Immature natural killer cell (primary cell): ENCODE measurements around the gene ETNK1. TPM values are rescaled to one million over a fixed set of nuclear protein-coding genes. Genes with fewer than 3 reads are reported as not detected.
"Not testable (repeated sequence)": the region's sequence is repeated elsewhere in the genome, so short reads cannot be mapped to it uniquely, and the experiment has no call there.

ENCODE experiments used
- DNase-seq, 3 donors: peaks; one replicate each; pipeline ENCODE4 v3.0.0; 2022; ENCODE audit warnings: mixed read lengths in 1 of 3
- H3K27ac Mint-ChIP-seq, 6 donors: one replicate each; pipeline ENCODE4 v1.8.0; 2020; ENCODE audit warnings: mixed read lengths in 6 of 6, mild to moderate bottlenecking in 5 of 6, inconsistent platforms in 4 of 6, moderate library complexity in 3 of 6
- H3K27me3 Mint-ChIP-seq, 3 donors: one replicate each; pipeline ENCODE4 v1.8.0; 2020 to 2021; ENCODE audit warnings: low read depth in 3 of 3, mild to moderate bottlenecking in 3 of 3, mixed read lengths in 3 of 3, moderate library complexity in 3 of 3, inconsistent platforms in 1 of 3
- H3K36me3 Mint-ChIP-seq, 3 donors: one replicate each; pipeline ENCODE4 v1.8.0; 2020; ENCODE audit warnings: mixed read lengths in 3 of 3, inconsistent platforms in 2 of 3, mild to moderate bottlenecking in 2 of 3
- H3K4me1 Mint-ChIP-seq, 2 donors: one replicate each; pipeline ENCODE4 v1.8.0; 2020; ENCODE audit warnings: inconsistent platforms in 2 of 2, mild to moderate bottlenecking in 2 of 2, mixed read lengths in 2 of 2, moderate library complexity in 1 of 2
- H3K4me3 Mint-ChIP-seq, 5 donors: one replicate each; pipeline ENCODE4 v1.8.0; 2020; ENCODE audit warnings: mild to moderate bottlenecking in 5 of 5, mixed read lengths in 5 of 5, inconsistent platforms in 3 of 5, moderate library complexity in 3 of 5
- H3K9me3 Mint-ChIP-seq, 6 donors: one replicate each; pipeline ENCODE4 v1.8.0; 2020; ENCODE audit warnings: mild to moderate bottlenecking in 6 of 6, mixed read lengths in 6 of 6, inconsistent platforms in 4 of 6, moderate library complexity in 3 of 6
- polyA plus RNA-seq, 3 donors: library from polyadenylated mRNA; unstranded; fragments of 300-500 nt; fragmentation: Illumina TruSeq; gene quantifications; one replicate each; pipeline ENCODE4 v1.2.3, GENCODE V29; 2021

ETNK1 gene, protein sequence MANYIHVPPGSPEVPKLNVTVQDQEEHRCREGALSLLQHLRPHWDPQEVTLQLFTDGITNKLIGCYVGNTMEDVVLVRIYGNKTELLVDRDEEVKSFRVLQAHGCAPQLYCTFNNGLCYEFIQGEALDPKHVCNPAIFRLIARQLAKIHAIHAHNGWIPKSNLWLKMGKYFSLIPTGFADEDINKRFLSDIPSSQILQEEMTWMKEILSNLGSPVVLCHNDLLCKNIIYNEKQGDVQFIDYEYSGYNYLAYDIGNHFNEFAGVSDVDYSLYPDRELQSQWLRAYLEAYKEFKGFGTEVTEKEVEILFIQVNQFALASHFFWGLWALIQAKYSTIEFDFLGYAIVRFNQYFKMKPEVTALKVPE
- 10 to 100 TPM; 15.7 to 26.2 (median 16.5) TPM for polyA plus RNA-seq

DNA sequence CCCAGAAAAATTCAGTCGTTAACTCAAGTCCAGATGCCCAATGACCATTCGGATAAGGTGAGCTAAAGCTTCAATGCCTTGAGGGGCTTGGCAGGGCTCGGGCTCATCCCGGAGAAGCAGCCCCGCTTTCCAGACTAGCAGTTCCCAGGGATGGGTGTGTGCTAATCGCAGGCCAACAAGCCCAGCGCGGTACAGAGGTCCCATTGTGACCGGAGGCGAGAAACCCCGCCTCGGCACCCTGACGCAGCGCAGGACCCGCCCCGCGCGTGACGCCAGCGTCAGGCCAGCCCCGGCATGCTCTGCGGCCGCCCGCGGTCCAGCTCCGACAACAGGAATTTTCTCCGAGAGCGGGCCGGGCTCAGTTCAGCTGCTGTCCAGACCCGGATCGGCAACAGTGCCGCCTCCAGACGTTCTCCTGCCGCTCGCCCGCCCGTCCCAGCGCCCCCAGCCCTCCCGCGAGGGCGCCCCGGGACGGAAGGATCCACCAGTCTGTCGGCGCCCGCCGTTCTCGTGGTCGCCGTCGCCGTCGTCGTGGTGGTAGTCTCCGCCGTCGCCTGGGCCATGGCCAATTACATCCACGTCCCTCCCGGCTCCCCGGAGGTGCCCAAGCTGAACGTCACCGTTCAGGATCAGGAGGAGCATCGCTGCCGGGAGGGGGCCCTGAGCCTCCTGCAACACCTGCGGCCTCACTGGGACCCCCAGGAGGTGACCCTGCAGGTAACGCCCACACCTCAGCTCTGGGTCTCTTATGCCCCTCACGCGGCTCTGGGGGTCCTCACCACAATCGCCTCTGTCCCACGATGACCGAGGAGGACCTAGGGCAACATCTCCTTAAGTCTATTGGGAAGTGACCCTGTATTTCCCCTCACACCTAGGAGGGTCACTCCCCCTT is at the start of gene ETNK1:
ETNK1 (plus strand) TSS at position 302 of the 892 bp plus-strand sequence; CDS start at position 562, 260 bp downstream.
- H3K36me3 Mint-ChIP-seq: no peaks in the 10 kb centered on the region
- peak within 1 kb of the TSS; percentile 89 to 97 (median 94) for H3K4me3 Mint-ChIP-seq
- peak within 1 kb of the TSS; percentile 91 to 98 (median 96) for H3K27ac Mint-ChIP-seq
- H3K4me1 Mint-ChIP-seq: peaks cover 46 to 57% of the 10 kb centered on the region in 2 donors
- H3K9me3 Mint-ChIP-seq: no peaks in the 10 kb centered on the region
- peaks cover 4 to 18% (median 15%) of the 10 kb centered on the region in 3 donors for H3K27me3 Mint-ChIP-seq
- DNase-seq: peak; percentile 87 to 88 (median 88)

DNA sequence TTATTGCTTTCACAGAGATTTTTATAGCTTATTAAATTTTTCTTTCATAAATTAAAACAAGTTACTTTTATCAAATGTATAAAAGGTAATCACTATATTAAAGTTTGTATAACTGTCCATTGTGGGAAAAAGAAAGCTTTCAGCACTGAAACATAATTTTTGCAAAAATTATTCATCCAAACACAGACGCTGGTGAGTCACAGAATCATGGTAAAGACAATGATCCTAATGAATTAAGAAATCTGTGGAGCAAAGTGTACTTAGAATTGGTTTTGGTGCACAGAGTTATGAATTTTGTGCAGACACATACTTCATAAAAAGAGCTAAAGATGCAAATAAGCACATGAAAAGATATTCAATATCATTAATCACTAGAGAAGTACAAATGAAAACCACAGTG is 48.9 kb upstream of the ETNK1 start:
- Mint-ChIP-seq H3K27ac (no peak overlapping the region), H3K4me3 (no peak overlapping the region), H3K27me3 (peaks cover 0 to 2% (median 0%) of the 10 kb centered on the region in 3 donors), H3K36me3 (no peaks in the 10 kb centered on the region), H3K4me1 (no peaks in the 10 kb centered on the region), H3K9me3 (no peaks in the 10 kb centered on the region)
- DNase-seq: no peak

DNA sequence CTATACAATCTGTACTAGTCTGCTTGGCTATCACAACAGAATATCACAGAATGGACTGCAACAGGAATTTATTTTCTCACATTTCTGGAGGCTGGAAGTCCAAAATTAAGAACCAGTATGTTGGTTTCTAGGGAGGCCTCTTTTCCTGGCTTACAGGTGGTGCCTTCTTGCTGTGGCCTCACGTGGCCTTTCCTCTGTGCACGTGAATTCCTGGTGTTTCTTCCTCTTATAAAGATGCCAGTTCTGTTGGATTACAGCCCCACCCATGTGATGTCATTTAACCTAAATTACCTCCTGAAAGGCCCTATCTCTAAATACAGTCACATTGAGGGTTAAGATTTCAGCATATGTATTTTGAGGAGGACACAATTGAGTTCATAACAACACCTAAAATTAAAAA is 48.5 kb upstream of the ETNK1 start:
- no peaks in the 10 kb centered on the region for H3K36me3 Mint-ChIP-seq
- no peaks in the 10 kb centered on the region for H3K9me3 Mint-ChIP-seq
- no peaks in the 10 kb centered on the region for H3K4me1 Mint-ChIP-seq
- no peak for DNase-seq
- no peak overlapping the region for H3K4me3 Mint-ChIP-seq
- H3K27ac Mint-ChIP-seq: no peak overlapping the region
- H3K27me3 Mint-ChIP-seq: peaks cover 0 to 2% (median 0%) of the 10 kb centered on the region in 3 donors

DNA sequence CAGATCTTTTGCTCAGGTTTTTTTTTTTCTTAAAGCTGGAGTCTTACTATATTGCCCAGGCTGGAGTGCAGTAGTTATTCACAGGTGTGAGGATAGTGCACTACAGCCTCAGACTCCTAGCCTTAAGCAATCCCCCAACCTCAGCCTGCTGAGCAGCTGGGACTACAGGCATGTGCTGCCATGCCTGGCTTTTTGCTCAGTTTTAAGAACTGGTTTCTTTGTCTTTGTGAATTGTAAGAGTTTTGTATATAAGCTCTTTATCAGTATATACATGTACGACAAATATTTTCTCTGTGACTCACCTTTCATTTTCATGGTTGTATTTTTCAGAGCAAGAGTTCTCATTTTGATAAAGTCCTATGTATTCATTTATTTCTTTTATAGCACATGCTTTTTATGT is 47.3 kb upstream of the ETNK1 start:
- no peaks in the 10 kb centered on the region for H3K9me3 Mint-ChIP-seq
- H3K4me1 Mint-ChIP-seq: no peaks in the 10 kb centered on the region
- H3K27me3 Mint-ChIP-seq: peaks cover under 1 to 2% (median 2%) of the 10 kb centered on the region in 3 donors
- H3K4me3 Mint-ChIP-seq: no peak overlapping the region
- H3K27ac Mint-ChIP-seq: no peak overlapping the region
- H3K36me3 Mint-ChIP-seq: no peaks in the 10 kb centered on the region
- DNase-seq: no peak

DNA sequence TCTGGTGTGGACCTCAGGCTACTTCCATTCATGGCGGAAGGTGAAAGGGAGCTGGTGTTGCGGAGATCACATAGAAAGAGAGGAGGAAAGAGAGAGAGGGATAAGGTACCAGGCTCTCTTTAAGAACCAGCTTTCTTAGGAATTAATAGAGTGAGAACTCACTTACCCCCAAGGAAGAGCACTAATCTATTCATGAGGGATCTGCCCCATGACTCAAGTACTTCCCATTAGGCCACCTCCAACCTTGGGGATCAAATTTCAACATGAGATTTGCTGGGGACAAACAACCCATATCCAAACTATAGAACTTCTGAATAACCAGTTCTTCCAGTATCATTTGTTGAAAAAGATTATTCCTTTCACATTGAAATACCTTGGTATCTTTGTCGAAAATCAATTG is 46.6 kb upstream of the ETNK1 start:
- Mint-ChIP-seq H3K4me1 (no peaks in the 10 kb centered on the region), H3K27me3 (peaks cover 2 to 3% (median 2%) of the 10 kb centered on the region in 3 donors), H3K4me3 (no peak overlapping the region), H3K9me3 (no peaks in the 10 kb centered on the region), H3K27ac (no peak overlapping the region), H3K36me3 (no peaks in the 10 kb centered on the region)
- no peak for DNase-seq

DNA sequence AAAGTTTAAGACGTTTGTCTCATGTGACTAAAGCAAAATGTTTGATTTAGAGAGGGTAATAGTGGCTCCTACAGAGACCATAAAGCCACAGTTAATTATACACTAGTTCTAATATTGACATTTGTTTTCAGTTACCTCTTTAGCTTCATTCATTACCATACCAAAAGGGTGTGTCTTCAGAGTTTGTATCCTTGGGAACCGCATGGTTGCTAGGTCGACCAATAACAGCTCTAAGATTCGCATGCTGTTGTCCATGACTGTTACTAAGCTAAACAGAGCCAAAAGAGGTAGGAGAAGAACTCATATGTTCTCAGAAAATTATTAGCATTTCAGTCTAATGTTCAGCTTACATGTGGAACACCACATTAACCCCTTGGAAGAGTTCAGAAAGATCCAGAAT is 36.2 kb upstream of the ETNK1 start:
- Mint-ChIP-seq H3K27ac (no peak overlapping the region), H3K4me1 (no peaks in the 10 kb centered on the region), H3K27me3 (peaks cover 0 to 14% (median 0%) of the 10 kb centered on the region in 3 donors), H3K36me3 (no peaks in the 10 kb centered on the region), H3K9me3 (no peaks in the 10 kb centered on the region), H3K4me3 (no peak overlapping the region)
- no peak for DNase-seq

DNA sequence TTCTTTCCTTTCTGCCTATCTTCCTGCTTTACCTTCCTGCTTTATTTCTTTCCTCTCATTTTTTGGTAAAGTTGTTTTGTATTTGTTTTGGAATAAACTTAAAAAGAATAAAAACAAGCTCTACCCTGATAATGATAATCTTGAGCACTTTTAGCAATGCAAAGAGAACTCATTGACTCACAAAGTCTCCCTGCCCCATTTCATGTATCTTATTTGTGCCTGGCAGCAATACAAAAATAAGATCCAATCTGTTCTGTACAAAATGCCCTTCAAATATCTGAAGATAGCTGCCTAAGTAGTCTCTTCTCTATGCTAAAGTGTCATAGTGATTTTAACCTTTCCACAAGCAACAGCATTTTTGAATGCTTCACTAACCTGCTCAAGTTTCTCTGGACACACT is 31.1 kb upstream of the ETNK1 start:
- Mint-ChIP-seq H3K27ac (no peak overlapping the region), H3K36me3 (no peaks in the 10 kb centered on the region), H3K4me1 (no peaks in the 10 kb centered on the region), H3K9me3 (no peaks in the 10 kb centered on the region), H3K27me3 (peaks cover 0 to 3% (median 3%) of the 10 kb centered on the region in 3 donors), H3K4me3 (no peak overlapping the region)
- DNase-seq: no peak

DNA sequence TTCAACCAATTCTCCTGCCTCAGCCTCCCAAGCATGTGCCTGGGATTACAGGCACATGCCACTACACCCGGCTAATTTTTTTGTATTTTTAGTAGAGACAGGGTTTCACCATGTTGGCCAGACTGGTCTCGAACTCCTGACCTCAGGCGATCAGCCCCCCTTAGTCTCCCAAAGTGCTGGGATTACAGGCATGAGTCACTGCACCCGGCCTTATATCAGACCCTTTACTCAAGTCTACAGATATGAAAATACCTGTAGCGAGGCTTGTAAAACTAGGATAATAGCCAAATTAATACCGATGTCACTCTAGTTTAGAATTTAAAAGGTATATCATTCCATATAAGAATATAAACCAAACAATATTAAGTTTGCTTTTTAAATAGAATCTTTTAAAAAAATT is 27.4 kb upstream of the ETNK1 start:
- not testable (repeated sequence) for H3K27me3 Mint-ChIP-seq, H3K36me3 Mint-ChIP-seq, H3K27ac Mint-ChIP-seq, H3K4me3 Mint-ChIP-seq, DNase-seq, H3K9me3 Mint-ChIP-seq, H3K4me1 Mint-ChIP-seq

DNA sequence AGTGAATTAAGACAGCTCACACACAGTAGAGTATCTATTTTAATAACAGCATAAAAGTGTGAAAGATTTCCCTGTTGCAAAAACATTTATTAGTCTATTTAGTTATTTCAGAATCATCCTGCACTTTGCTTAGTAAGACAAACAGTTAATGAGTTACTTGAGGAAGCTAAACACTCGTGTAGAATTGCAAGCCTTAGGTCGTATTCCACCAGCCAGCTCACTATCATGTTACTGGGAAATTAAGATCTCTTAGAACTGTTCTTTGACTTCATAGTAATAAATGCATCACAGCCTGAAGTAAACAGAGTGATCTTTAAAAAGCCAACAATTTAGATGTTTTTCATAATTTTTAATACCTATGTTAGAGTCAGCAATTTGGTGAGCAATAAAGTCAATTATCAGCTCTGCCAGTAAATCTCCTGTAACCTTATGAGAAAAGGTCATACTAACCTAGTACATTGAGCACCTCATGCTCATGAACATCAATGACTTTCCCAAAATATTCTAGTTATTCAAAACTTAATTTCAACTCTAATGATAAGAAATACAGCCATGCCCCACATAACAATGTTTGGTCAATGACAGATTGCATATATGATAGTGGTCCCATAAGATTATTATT is 26.7 kb upstream of the ETNK1 start:
- no peaks in the 10 kb centered on the region for H3K36me3 Mint-ChIP-seq
- no peak overlapping the region for H3K27ac Mint-ChIP-seq
- H3K4me3 Mint-ChIP-seq: no peak overlapping the region
- H3K4me1 Mint-ChIP-seq: no peaks in the 10 kb centered on the region
- DNase-seq: no peak
- peaks cover 0 to 3% (median 0%) of the 10 kb centered on the region in 3 donors for H3K27me3 Mint-ChIP-seq
- H3K9me3 Mint-ChIP-seq: peaks cover 0 to under 1% (median 0%) of the 10 kb centered on the region in 6 donors

DNA sequence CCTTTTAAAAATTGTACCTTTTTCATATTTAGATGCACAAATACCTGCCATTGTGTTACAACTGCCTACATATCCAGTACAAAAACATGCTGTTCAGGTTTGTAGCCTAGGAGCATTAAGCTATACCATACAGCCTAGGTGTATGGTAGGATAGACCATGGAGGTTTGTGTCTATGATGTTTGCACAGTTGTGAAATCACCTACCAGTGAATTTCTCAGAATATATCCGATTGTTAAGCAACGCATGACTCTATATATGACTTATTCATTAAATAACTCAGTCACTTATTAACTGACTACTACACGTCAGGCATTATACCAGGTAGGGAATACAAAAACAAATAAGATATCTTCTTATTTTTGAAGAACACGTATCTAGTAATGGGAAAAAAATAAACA is 26.2 kb upstream of the ETNK1 start:
- peaks cover 0 to 6% (median 0%) of the 10 kb centered on the region in 6 donors for H3K9me3 Mint-ChIP-seq
- DNase-seq: no peak
- H3K27me3 Mint-ChIP-seq: peaks cover 0 to 3% (median 0%) of the 10 kb centered on the region in 3 donors
- no peak overlapping the region for H3K27ac Mint-ChIP-seq
- no peak overlapping the region for H3K4me3 Mint-ChIP-seq
- no peaks in the 10 kb centered on the region for H3K36me3 Mint-ChIP-seq
- H3K4me1 Mint-ChIP-seq: no peaks in the 10 kb centered on the region

DNA sequence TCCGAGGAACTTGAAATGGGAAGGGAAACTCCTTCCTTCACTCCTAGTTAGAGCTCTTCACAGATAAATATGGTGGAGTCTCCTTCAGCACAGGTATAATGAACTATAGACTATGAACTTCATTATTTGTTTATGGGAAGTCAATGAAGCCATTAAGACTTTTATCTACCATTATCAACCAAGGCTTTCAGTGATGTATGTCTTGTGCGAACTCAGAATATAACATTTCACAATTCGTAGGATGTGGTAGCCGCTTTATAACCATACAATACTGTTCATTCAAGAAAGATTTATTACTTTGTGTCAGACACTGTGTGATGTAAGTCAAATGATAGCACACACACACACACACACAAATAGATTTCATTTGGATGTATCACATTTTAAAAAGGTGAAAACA is 24.8 kb upstream of the ETNK1 start:
- Mint-ChIP-seq H3K4me3 (no peak overlapping the region), H3K27ac (no peak overlapping the region), H3K4me1 (no peaks in the 10 kb centered on the region), H3K27me3 (peaks cover 0 to 6% (median 3%) of the 10 kb centered on the region in 3 donors), H3K9me3 (peaks cover 0 to 7% (median 0%) of the 10 kb centered on the region in 6 donors), H3K36me3 (no peaks in the 10 kb centered on the region)
- DNase-seq: no peak

DNA sequence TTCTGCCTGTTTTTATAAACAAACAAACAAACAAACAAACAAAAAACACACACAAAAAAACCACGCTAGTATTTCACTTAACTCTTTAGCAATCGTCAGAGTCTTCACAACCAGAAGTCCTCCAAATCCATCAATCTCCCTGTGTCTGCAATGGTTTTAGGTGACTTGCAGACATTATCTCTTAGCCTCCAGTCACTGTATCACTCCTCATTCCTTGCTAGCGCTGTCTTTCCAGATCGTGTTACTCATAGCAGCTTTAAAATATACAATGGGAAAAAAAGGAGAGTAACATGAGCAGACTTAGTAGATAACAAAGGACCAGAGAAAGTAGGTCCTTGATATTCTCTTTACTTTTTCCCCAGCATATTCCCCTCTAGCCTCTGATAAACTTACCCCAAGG is 15.5 kb upstream of the ETNK1 start:
- Mint-ChIP-seq H3K27ac (no peak overlapping the region), H3K4me3 (no peak overlapping the region), H3K27me3 (peaks cover 2 to 6% (median 5%) of the 10 kb centered on the region in 3 donors), H3K4me1 (no peaks in the 10 kb centered on the region), H3K9me3 (peaks cover 0 to 19% (median 12%) of the 10 kb centered on the region in 6 donors), H3K36me3 (peaks cover 0 to 7% (median 5%) of the 10 kb centered on the region in 3 donors)
- no peak for DNase-seq

DNA sequence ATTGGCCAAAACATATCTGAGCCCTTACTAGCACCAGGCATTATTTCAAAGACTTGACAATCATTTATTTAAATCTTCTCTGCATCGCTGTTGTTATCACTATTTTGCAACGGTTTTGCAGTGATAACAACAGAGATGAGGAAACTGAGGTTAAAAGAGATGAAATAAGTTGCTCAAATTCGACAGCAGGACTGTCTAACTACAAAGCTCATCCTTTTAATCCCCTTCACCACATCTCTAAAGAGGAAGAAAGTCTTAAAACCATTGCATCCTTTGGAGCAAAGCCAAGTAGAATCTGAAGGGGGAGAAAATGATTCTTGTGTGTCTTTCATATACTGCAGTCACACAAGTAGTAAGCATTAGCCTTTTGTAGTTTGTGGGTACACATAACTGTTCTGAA is 14.8 kb upstream of the ETNK1 start:
- H3K27ac Mint-ChIP-seq: no peak overlapping the region
- peaks cover 2 to 24% (median 12%) of the 10 kb centered on the region in 6 donors for H3K9me3 Mint-ChIP-seq
- DNase-seq: no peak
- peaks cover 4 to 10% (median 5%) of the 10 kb centered on the region in 3 donors for H3K36me3 Mint-ChIP-seq
- H3K4me3 Mint-ChIP-seq: no peak overlapping the region
- H3K4me1 Mint-ChIP-seq: no peaks in the 10 kb centered on the region
- H3K27me3 Mint-ChIP-seq: peaks cover 2 to 4% (median 3%) of the 10 kb centered on the region in 3 donors

DNA sequence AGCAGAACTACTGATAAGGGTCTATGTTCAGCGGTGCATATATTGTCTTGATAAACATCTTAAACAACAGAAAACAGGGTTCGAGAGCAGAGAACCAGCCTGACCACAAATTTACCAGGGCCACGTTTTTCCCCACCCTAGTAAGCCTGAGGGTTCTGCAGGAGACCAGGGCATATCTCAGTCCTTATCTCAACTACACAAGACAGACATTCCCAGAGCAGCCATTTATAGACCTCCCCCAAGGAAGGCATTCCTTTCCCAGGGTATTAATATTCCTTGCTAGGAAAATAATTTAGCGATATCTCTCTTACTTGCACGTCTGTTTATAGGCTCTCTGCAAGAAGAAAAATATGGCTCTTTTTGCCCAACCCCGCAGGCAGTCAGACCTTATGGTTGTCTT is 12.1 kb upstream of the ETNK1 start:
- DNase-seq, H3K4me1 Mint-ChIP-seq, H3K27ac Mint-ChIP-seq, H3K27me3 Mint-ChIP-seq, H3K4me3 Mint-ChIP-seq: not testable (repeated sequence)
- H3K9me3 Mint-ChIP-seq: peaks cover 2 to 24% (median 12%) of the 10 kb centered on the region in 6 donors
- peaks cover 4 to 10% (median 5%) of the 10 kb centered on the region in 3 donors for H3K36me3 Mint-ChIP-seq
